CD4-positive, CD25-positive, alpha-beta regulatory T cell (primary cell): ENCODE measurements around the gene LCP2. TPM values are rescaled to one million over a fixed set of nuclear protein-coding genes. Genes with fewer than 3 reads are reported as not detected.

Experiments
- ATAC-seq, 2 donors: fragments of 150-1000 bp; cut with Tn5 transposase; one replicate each; pipeline ENCODE4 v1.10.0; 2021; ENCODE audit warnings: low read depth in 2 of 2, moderate number of reproducible peaks in 2 of 2, moderate library complexity in 1 of 2
- DNase-seq, 3 donors: peaks; one replicate each; pipeline versions ENCODE4 v3.0.0 to v3.0.0-alpha.2; 2012 to 2022; ENCODE audit warnings: mixed read lengths in 1 of 3
- H3K27ac ChIP-seq: one replicate; pipeline ENCODE4 v1.7.0; 2013; ENCODE audit warnings: mild to moderate bottlenecking, low read length; ENCODE audit not compliant: insufficient read depth, poor library complexity, severe bottlenecking
- H3K27me3 ChIP-seq: one replicate; pipeline ENCODE4 v1.7.0; 2013; ENCODE audit warnings: low read length; ENCODE audit not compliant: control insufficient read depth, insufficient read depth
- H3K36me3 ChIP-seq: one replicate; pipeline ENCODE4 v1.7.0; 2013; ENCODE audit warnings: mild to moderate bottlenecking, low read length, moderate library complexity; ENCODE audit not compliant: control insufficient read depth, insufficient read depth
- H3K4me1 ChIP-seq: 2 replicates; pipeline ENCODE4 v1.7.0; 2013; ENCODE audit warnings: mild to moderate bottlenecking, low read length; ENCODE audit not compliant: insufficient read depth, control insufficient read depth, poor library complexity, severe bottlenecking
- H3K4me3 ChIP-seq: one replicate; pipeline ENCODE4 v1.7.0; 2013; ENCODE audit warnings: low read depth, mild to moderate bottlenecking, low read length, moderate library complexity
- H3K9me3 ChIP-seq, 2 experiments: 1 replicate in 1 of 2; 2 replicates in 1 of 2; pipeline ENCODE4 v1.7.0; 2013; ENCODE audit warnings: low read length in 2 of 2, mild to moderate bottlenecking in 1 of 2, moderate library complexity in 1 of 2; ENCODE audit not compliant: control insufficient read depth in 2 of 2
- H3K27ac Mint-ChIP-seq, 3 donors: one replicate each; pipeline ENCODE4 v1.8.0; 2020 to 2022; ENCODE audit warnings: mild to moderate bottlenecking in 3 of 3, mixed read lengths in 3 of 3, moderate library complexity in 2 of 3
- H3K27me3 Mint-ChIP-seq: one replicate; pipeline ENCODE4 v1.8.0; 2022; ENCODE audit warnings: mild to moderate bottlenecking, mixed read lengths
- H3K36me3 Mint-ChIP-seq: one replicate; pipeline ENCODE4 v1.8.0; 2020; ENCODE audit warnings: mixed read lengths
- H3K4me1 Mint-ChIP-seq, 4 donors: one replicate each; pipeline ENCODE4 v1.8.0; 2020 to 2022; ENCODE audit warnings: mixed read lengths in 4 of 4, mild to moderate bottlenecking in 1 of 4
- H3K4me3 Mint-ChIP-seq, 4 donors: one replicate each; pipeline ENCODE4 v1.8.0; 2020 to 2022; ENCODE audit warnings: mild to moderate bottlenecking in 4 of 4, mixed read lengths in 4 of 4, moderate library complexity in 3 of 4
- H3K9me3 Mint-ChIP-seq, 7 donors: one replicate each; pipeline ENCODE4 v1.8.0; 2020 to 2022; ENCODE audit warnings: mixed read lengths in 7 of 7, mild to moderate bottlenecking in 3 of 7, moderate library complexity in 2 of 7
- polyA plus RNA-seq, 4 donors: library from polyadenylated mRNA; unstranded; fragments of 300-500 nt; fragmentation: Illumina TruSeq; gene quantifications; one replicate each; pipeline ENCODE4 v1.2.3, GENCODE V29; 2021
- total RNA-seq: library from RNA; stranded (reverse); gene quantifications from one replicate; pipeline ENCODE4 v1.2.3, GENCODE V29; 2022

The LCP2 gene
- total and polyA plus RNA-seq, 5 donors from 2014 or later: 164 to 351 (median 197) TPM

DNA sequence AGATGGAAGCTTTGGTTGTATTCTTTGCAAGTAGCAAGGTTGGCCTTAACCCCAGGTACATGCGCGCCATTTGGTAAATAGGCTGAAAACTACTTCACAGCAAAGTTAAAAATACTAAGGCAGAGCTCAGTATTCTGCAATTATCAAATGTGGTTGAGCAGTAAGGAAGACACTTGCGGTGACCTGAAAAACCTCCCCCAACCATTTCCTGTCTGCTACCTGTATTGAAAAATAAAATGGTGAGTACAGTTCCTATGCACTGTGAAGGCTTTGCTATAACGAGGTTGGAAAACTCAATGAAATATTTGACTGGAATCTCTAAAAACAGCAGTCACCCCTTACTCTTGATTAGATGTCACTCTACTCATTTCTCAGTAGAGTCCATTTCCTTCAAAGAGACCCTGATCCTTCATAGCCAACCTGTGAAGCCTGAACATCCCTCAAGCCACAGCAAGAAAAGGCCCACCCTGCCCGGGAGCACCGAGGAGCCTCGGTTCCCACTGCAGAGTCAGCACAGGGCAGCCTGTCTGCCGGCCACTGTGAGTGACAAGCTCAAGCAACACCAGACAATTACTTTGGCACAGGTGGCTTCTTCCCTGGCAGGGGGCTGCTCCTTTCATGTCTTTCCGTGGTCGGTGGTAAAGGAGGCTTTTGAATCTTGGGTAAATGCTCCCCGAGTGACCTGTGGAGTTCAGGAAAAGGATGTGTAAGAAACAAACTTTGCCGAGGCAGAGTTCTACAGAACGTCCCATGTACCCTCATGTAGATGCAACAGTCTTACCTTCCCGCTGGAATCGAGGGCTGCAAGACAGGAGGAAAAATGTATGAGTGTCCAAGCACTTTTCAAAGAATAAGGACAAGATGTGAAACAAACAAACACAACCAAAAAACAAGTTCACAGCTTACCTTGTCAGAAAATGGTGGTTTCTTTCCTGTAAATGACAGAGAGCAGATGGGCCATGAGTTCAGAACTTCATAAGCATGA is 35.2 kb downstream of the LCP2 start:
- H3K4me1 ChIP-seq: peaks cover 77% of the 10 kb centered on the region
- Mint-ChIP-seq H3K36me3 (peaks cover 90% of the 10 kb centered on the region), H3K9me3 (no peaks in the 10 kb centered on the region), H3K4me3 (peak overlapping the region; percentile 75 to 88 (median 82)), H3K27ac (peak overlapping the region; percentile 95 to 97 (median 95)), H3K27me3 (no peaks in the 10 kb centered on the region), H3K4me1 (peaks cover 33 to 95% (median 75%) of the 10 kb centered on the region in 4 donors)
- H3K9me3 ChIP-seq: no peaks in the 10 kb centered on the region
- ATAC-seq: peak; percentile 83
- peak overlapping the region; percentile 82 for H3K27ac ChIP-seq
- H3K36me3 ChIP-seq: peaks cover 97% of the 10 kb centered on the region
- H3K27me3 ChIP-seq: no peaks in the 10 kb centered on the region
- peak; percentile 39 to 88 (median 86) for DNase-seq
- peak overlapping the region; percentile 45 for H3K4me3 ChIP-seq

DNA sequence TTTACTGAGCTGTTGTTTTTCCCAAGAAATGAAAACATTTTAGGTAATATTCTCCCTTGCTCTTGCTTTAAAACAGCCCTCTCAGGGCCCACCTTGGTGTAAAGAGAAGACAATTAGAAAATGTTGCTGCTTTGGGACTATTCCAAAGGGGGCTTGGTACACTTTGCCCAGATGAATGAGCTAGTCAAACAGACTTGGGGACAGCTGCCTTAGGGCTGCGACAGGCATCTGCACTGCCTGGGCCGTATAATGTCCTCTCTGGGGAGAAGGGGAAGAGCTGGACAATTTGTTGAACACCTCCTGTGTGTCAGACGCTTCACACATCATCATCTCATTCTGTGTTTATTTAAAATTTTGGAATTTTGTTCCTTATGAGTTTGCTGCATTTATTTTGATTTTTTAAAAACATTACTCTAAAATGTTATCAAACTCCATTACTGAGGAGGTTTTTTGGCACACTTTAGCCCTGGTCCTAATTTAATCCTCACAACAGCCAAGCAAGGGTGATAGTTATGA is 36.0 kb downstream of the LCP2 start:
- no peaks in the 10 kb centered on the region for H3K9me3 ChIP-seq
- peaks cover 69% of the 10 kb centered on the region for H3K4me1 ChIP-seq
- no peaks in the 10 kb centered on the region for H3K9me3 Mint-ChIP-seq
- ATAC-seq (no peak), DNase-seq (no peak)
- peak overlapping the region; percentile 95 to 97 (median 95) for H3K27ac Mint-ChIP-seq
- no peaks in the 10 kb centered on the region for H3K27me3 ChIP-seq
- H3K4me3 ChIP-seq: peak overlapping the region; percentile 45
- peak overlapping the region; percentile 75 to 88 (median 82) for H3K4me3 Mint-ChIP-seq
- H3K36me3 ChIP-seq: peaks cover 97% of the 10 kb centered on the region
- no peaks in the 10 kb centered on the region for H3K27me3 Mint-ChIP-seq
- peaks cover 34 to 95% (median 71%) of the 10 kb centered on the region in 4 donors for H3K4me1 Mint-ChIP-seq
- H3K27ac ChIP-seq: peak overlapping the region; percentile 82
- peaks cover 90% of the 10 kb centered on the region for H3K36me3 Mint-ChIP-seq

DNA sequence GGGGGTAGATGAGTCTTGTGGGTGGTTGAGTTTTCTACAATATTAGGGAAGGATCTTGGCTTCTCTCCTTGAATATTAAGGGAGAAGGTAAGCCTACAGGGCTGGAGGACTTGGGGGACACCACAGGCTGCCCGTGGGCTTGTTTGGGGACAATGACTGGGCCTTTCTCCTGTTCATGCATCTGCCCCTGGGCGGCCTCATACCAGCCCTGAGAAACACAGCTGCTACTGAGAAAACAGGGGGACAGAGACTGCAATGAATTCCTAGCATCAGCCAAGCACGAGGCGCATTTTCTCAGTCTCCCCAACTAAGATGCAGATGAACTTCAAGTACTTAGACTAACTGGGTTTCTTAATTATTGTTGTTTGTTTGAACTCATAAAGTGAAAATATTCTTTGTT is 40.2 kb downstream of the LCP2 start:
- Mint-ChIP-seq H3K4me1 (peaks cover 44 to 92% (median 70%) of the 10 kb centered on the region in 4 donors), H3K27me3 (no peaks in the 10 kb centered on the region), H3K9me3 (no peaks in the 10 kb centered on the region), H3K4me3 (no peak overlapping the region), H3K36me3 (peaks cover 83% of the 10 kb centered on the region), H3K27ac (peak overlapping the region in 2 of 3 donors; percentile 84)
- Histone ChIP-seq H3K4me3 (no peak overlapping the region), H3K36me3 (peaks cover 92% of the 10 kb centered on the region), H3K4me1 (peaks cover 58% of the 10 kb centered on the region), H3K27me3 (no peaks in the 10 kb centered on the region), H3K9me3 (no peaks in the 10 kb centered on the region), H3K27ac (peak overlapping the region; percentile 44)
- ATAC-seq (no peak), DNase-seq (no peak)

DNA sequence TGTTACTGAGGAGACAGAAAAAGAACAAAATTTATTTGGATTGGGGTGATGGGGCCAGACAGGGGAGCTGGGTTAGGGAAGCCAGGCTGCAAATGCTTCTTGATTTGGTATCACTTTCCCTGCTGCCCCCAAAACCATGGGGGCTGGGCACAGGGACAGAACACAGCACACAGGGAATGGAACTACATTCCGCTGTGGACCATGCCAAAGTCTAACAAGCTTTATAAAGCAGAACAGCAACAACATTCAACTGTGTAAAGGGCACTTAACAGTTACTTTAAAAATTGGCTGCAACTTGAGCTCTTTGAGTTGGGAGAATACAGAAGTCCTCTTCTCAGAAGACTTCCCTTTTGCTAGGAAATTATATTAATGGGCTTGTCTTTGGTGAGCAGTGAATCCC is 41.0 kb downstream of the LCP2 start:
- H3K27me3 Mint-ChIP-seq: no peaks in the 10 kb centered on the region
- H3K9me3 Mint-ChIP-seq: no peaks in the 10 kb centered on the region
- peak overlapping the region in 1 of 4 donors; percentile 50 for H3K4me3 Mint-ChIP-seq
- H3K9me3 ChIP-seq: no peaks in the 10 kb centered on the region
- peaks cover 51% of the 10 kb centered on the region for H3K4me1 ChIP-seq
- H3K36me3 Mint-ChIP-seq: peaks cover 83% of the 10 kb centered on the region
- no peak overlapping the region for H3K27ac ChIP-seq
- no peaks in the 10 kb centered on the region for H3K27me3 ChIP-seq
- ATAC-seq: no peak
- no peak for DNase-seq
- no peak overlapping the region for H3K4me3 ChIP-seq
- H3K27ac Mint-ChIP-seq: peak overlapping the region; percentile 84 to 94 (median 84)
- peaks cover 94% of the 10 kb centered on the region for H3K36me3 ChIP-seq
- H3K4me1 Mint-ChIP-seq: peaks cover 36 to 86% (median 63%) of the 10 kb centered on the region in 4 donors

DNA sequence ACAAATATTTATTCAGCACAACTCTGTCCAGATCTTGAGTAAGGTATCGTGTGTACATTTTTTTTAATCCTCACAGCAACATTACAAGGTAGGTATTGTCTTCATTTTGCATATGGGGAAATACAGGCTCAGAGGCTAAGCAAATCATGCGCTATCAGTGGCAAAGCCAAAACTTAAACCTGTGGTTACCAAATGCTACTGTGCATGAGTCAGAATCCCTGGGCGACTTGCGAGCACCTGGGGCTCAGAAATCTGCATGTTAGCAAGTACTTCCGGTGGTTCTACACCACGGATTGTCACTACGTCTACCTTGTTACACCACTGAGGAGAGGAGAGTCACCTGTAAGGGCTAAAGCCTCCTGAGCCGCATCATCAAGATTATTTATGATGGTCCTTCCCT is 43.5 kb downstream of the LCP2 start:
- Mint-ChIP-seq H3K27me3 (no peaks in the 10 kb centered on the region), H3K36me3 (peaks cover 84% of the 10 kb centered on the region), H3K9me3 (no peaks in the 10 kb centered on the region), H3K27ac (peak overlapping the region; percentile 78 to 91 (median 84)), H3K4me1 (peaks cover 27 to 81% (median 57%) of the 10 kb centered on the region in 4 donors), H3K4me3 (peak overlapping the region in 3 of 4 donors; percentile 57 to 59 (median 57))
- H3K36me3 ChIP-seq: peaks cover 94% of the 10 kb centered on the region
- DNase-seq: peak; percentile 65 to 93 (median 80)
- peak; percentile 97 to 99 for ATAC-seq
- no peaks in the 10 kb centered on the region for H3K27me3 ChIP-seq
- peaks cover 35% of the 10 kb centered on the region for H3K4me1 ChIP-seq
- no peaks in the 10 kb centered on the region for H3K9me3 ChIP-seq
- H3K4me3 ChIP-seq: peak overlapping the region; percentile 34
- peak overlapping the region; percentile 85 for H3K27ac ChIP-seq

DNA sequence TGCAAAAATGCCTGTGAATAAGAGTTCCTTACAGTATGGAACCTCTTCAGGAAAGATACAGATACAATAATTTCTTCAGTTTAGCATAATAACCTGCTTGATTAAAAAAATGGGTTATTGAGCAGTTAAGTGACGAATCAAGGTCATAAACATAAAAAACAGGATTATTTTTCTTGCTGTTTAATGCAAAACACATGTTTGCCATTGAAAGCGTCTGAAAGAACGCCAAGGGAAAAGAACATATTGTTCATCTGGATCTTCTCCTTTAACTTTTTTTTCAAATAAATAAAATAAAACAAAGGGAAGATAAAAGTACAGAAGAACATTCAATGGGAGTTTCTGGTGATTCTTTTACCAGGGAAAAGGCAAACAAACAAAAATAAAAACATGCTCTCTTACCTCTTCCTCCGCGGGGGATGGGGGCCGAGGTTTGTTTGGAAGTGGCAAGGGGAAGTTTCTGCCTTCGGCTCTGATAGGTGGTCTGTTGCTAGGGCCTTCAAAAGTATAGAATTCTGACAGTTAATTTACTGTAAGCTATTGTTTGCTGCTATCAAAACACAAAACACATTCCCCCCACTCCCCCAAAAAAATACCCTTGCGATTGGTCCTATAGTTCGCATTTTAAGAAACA is 44.7 kb downstream of the LCP2 start:
- no peak for ATAC-seq

DNA sequence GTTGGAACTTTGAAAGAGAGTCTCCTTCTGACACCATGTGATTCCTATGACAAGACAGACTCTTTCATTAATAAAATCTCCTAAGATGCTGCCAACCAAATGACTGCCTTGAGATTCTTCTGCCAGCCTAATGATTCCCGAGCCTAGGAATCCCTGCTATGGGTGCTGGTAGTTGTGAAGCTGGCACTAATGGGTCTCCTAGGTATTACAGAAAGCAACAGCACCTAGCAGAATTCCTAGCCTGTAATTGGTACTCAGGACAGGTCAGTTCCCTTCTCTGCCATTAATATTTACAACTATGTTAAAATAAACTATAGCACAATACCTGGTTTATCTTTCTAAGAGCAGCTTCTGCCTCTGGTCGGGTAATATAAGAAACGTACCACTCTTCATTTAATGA is 45.5 kb downstream of the LCP2 start:
- peaks cover 22 to 68% (median 43%) of the 10 kb centered on the region in 4 donors for H3K4me1 Mint-ChIP-seq
- H3K27ac Mint-ChIP-seq: peak overlapping the region in 1 of 3 donors; percentile 79

More for the DNA sequence above, 44.7 kb downstream of the LCP2 start:
- no peaks in the 10 kb centered on the region for H3K9me3 ChIP-seq
- H3K4me1 ChIP-seq: peaks cover 29% of the 10 kb centered on the region
- Mint-ChIP-seq H3K4me1 (peaks cover 22 to 75% (median 50%) of the 10 kb centered on the region in 4 donors), H3K36me3 (peaks cover 83% of the 10 kb centered on the region), H3K9me3 (no peaks in the 10 kb centered on the region), H3K27ac (peak overlapping the region in 2 of 3 donors; percentile 32 to 84), H3K27me3 (no peaks in the 10 kb centered on the region), H3K4me3 (no peak overlapping the region)
- H3K36me3 ChIP-seq: peaks cover 94% of the 10 kb centered on the region
- peak overlapping the region; percentile 85 for H3K27ac ChIP-seq
- no peaks in the 10 kb centered on the region for H3K27me3 ChIP-seq
- no peak for DNase-seq
- H3K4me3 ChIP-seq: no peak overlapping the region

More for the DNA sequence above, 45.5 kb downstream of the LCP2 start:
- DNase-seq (no peak), ATAC-seq (no peak)
- H3K27me3 Mint-ChIP-seq: no peaks in the 10 kb centered on the region
- no peaks in the 10 kb centered on the region for H3K9me3 Mint-ChIP-seq
- H3K36me3 Mint-ChIP-seq: peaks cover 83% of the 10 kb centered on the region
- Histone ChIP-seq H3K4me3 (no peak overlapping the region), H3K36me3 (peaks cover 94% of the 10 kb centered on the region), H3K27ac (peak overlapping the region; percentile 85), H3K4me1 (peaks cover 28% of the 10 kb centered on the region), H3K27me3 (no peaks in the 10 kb centered on the region), H3K9me3 (no peaks in the 10 kb centered on the region)
- no peak overlapping the region for H3K4me3 Mint-ChIP-seq
